ENCODE data around the gene CCK.
"Not testable (repeated sequence)": the region's sequence is repeated elsewhere in the genome, so short reads cannot be mapped to it uniquely, and the experiment has no call there.

Gene CCK, protein sequence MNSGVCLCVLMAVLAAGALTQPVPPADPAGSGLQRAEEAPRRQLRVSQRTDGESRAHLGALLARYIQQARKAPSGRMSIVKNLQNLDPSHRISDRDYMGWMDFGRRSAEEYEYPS

GRCh38 chr3:42266085-42266484 is at the start of gene CCK:
CCK (minus strand) TSS chr3:42266185; CDS start chr3:42263630, 2,555 bp downstream.
- DNase-seq (ENCODE audit: low read depth in 2 of 2), result no peak

DNA sequence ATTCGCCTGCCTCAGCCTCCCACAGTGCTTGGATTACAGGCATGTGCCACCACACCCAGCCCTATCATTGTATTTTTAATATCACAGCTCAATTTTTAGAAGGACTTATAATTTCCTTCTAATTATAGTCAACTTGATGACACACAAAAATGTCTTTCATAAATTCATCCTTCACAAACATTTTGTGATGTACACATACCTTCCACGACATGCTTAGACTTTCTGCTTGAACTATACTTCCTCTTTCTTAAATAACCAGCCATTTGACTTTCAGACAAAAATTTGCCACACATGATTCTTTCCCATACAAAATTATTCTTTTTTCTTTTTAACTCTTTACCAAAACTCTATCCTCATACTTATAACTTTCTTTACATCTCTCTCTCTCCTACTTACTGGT is 48.4 kb upstream of the CCK start:
- no peak for DNase-seq (ENCODE audit: low read depth in 2 of 2)

- no peak for DNase-seq (ENCODE audit: low read depth in 2 of 2)
Observed at GRCh38 chr3:42308651-42309050, 42.7 kb upstream of the CCK start.

DNA sequence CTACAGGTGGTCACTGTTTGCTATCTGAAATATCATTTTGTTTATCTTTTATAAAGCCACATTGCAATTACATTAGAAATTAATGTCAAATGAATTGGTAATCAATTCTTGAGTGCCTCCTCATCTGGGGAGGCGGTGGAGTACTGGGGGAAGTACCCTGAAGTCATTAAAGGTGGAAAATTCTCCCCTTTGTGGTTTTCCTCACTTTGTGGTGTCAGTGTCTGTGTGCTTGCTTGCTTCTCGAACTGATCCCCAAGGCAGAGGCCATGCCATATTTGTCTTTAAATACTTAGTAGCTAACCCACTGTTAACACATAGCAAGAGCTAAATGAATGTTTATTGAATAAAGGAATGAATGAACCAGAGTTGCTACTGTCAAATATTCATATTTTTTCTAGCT is 40.5 kb upstream of the CCK start:
- DNase-seq (ENCODE audit: low read depth in 2 of 2), result no peak

DNA sequence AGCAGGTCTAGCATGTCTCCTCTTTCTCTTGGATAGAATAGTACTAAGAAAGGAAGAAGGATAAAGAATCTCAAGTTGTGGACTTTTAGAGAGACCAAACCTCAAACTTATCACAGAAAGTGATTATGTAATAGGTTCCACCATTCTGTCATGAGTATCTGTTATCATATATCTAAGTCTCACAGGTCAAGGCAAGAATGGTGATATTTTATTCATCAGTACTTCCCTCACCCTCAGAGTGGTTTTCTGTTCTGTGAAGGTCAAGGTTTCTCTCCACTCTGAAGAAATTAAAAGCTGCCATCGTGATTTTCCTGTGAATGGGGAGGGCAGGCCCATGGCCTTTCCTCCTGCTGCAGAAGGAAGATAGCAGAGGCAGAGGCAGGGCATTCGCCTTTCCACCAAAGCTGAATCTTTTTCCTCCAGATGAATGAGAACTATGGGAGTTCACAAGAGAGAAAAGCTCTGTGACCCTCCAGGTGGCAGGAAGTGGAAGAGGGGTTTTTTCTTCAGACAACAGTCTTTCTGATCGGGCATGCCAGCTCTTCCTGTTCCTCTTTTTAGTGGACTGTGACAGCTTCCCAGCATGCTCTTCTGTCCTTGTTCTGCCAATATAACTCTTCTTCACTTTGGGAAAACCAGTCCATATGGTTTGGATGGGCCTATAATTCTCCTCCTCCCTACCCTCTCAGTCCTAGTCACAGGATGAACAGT is 37.1 kb upstream of the CCK start:
- no peak for DNase-seq (ENCODE audit: low read depth in 2 of 2)

DNA sequence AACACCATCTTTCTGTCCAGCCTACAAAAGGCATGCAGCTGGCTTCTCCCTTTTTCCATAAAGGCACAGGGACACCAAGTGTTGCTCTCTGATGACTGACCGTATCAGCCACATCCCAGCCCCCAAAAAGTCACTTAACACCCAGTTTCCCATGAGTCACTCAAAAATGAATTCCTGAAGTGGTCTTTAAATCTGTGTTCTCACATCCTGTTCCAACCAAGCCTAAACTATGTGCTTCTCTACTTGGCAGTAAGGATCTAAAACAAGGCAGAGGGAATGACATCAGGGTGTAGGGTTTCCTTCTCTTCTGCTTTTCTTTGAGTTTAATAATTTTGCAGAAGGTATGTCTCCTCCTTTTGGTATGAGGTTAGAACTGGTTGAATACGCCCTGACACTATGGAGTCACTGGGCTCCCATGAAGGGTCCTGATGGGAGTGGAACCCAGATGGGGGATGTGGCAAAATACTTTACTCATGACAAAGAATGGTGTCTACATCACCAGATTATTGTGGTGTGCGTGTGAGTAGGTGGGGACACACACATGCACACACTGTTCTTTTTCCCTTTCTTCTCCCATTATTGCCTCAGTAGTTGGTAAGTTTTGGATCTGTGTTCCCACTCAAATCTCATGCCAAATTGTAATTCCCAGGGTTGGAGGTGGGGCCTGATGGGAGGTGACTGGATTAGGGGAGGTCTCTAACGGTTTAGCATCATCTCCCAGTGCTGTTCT is 35.6 kb upstream of the CCK start:
- no peak for DNase-seq (ENCODE audit: low read depth in 2 of 2)

GRCh38 chr3:42300778-42301177 is 34.8 kb upstream of the CCK start:
- no peak for DNase-seq (ENCODE audit: low read depth in 2 of 2)

GRCh38 chr3:42300013-42300412 is 34.0 kb upstream of the CCK start:
- peak; percentile 1 to 5 for DNase-seq (ENCODE audit: low read depth in 2 of 2)

GRCh38 chr3:42298259-42298658 is 32.3 kb upstream of the CCK start:
- DNase-seq (ENCODE audit: low read depth in 2 of 2), result no peak

GRCh38 chr3:42292009-42292408 is 26.0 kb upstream of the CCK start:
- DNase-seq (ENCODE audit: low read depth in 2 of 2), result no peak

DNA sequence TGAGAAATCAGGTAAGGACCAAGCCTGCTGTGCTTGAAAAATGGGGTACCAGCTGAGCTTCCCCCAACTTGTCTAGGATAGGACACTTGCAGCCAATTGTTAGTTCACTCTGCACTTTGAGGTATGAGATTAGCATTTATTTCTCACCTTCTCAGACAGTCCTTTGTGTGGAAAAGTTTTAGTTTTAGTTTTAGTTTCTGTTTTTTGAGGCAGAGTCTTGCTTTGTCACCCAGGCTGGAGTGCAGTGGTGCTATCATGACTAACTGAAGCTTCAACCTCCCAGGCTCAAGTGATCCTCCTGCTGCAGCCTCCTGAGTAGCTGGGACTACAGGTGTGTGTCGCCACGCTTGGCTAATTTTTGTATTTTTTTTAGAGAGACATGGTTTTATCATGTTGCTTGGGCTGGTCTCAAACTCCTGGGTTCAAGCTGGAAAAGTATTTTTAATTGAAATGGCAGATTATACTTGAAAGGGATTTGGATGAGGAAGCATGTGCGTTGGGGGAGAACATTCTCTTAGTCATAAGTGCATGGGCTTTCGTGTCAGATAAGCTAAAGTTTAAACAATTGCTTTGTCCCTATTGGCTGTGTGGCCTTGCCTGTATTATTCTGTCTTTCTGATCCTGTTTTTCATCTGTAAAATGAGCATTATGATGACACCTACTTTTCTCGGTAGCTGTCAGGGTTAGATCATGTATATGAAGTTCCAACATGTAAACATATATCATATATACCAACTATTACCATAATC is 25.2 kb upstream of the CCK start:
- no peak for DNase-seq (ENCODE audit: low read depth in 2 of 2)

DNA sequence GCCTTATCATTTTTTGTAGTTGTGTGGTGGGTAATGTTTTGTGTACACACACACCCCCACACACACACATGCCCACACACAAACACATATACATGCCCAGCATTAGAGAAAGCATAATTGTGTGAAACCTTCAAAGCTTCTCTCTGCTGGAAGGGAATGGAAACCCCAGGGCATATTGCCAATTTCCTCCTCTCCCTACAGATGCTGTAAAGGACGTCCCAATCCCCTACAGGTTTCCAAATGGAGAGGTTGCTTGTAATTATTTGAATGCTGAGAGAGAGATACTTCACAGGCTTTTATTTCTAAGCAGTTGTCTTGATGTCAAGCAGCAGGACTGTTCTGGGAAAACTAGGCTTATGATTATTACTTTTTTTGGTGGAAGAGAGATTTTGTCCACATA is 23.0 kb upstream of the CCK start:
- DNase-seq (ENCODE audit: low read depth in 2 of 2), result no peak

DNA sequence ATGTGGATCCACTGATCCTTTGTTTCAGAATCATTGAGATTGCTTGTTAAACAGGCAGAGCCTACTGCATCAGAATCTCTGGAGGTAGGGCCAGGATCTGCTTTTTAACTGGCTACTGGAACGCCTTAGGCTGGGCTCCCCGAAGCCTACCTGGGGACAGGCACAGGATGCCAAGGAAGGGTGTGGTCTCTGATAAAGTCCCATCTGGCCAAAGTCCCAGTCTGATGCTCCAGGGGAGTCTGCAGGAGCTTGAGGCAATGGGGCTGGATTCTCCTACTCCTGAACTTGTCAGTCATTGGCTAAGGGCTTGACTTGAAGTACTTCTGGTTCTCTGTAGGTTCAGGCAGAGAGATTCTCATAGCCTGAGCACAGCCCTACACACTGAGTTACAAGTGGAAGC is 22.4 kb upstream of the CCK start:
- DNase-seq (ENCODE audit: low read depth in 2 of 2), result no peak

DNA sequence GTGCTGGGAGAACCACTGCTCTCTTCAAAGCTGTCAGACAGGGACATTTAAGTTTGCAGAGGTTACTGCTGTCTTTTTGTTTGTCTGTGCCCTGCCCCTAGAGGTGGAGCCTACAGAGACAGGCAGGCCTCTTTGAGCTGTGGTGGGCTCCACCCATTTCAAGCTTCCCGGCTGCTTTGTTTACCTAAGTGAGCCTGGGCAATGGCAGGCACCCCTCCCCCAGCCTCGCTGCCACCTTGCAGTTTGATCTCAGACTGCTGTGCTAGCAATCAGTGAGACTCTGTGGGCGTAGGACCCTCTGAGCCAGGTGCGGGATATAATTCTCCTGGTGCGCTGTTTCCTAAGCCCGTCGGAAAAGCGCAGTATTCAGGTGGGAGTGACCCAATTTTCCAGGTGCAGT is 21.4 kb upstream of the CCK start:
- DNase-seq (ENCODE audit: low read depth in 2 of 2), result not testable (repeated sequence)

DNA sequence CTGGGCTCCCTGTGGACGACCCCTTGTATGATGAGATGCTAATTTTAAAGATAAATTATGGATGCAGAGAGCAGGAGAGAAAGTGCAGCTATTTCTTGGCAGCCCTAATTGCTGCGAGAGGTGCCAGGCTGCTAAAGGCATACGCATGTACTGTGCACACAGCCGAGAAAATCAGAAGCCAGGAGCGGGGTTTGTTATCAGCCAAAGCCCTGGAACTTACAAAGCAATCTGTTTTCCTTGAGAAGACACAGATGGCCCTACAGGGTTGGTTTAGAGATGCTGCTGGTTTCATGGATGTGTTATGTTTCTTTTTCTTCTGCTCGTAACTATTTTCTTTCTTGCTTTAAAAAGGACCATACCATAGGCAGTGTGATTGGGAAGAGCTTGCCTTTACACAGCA is 11.7 kb upstream of the CCK start:
- DNase-seq (ENCODE audit: low read depth in 2 of 2), result no peak

DNA sequence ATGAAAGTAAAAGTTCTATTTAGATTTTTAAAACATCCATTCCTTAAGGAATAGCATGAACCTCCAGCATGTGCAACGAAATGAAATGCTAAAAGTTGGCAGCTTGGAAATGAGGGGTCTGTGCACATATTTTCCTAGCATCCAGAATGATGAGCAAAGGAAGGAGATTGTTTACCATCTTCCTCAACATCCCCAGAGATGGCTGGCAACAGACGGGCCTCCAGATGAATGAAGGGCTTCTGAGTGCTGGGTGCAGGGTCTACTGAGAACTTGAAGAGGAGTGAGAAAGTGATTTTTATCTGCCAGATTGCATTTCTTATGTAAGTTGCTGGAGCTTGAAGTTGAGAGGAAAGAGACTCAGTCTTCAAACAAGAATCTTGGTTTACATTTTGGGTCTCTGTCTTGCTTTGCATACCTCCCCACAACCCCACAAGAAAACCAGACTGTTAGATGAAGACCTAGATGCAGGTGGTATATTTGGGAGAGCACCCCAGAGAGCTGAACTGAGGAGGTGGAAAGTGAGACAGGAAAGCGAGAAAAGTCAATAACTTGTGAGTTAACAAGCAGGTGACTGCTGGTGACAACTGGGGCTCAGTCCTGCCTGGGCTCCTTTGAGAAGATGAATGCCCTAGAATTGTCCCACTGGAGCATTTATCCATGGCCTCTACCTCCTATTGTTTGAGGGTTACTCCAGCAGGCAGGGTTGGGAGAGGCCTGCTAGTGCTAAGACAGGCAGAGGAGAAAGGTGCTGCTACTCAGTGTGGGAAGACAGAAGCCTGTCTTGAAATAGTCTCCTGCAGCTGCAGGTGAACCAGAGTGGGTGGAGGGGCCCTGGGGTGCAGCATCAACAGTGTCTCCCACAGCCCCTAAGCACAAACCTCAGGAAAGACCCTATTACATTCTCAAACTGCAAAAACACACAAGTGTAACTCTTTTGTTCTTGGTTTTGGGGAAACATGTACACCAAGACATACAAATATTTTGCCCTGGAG is 10.5 kb upstream of the CCK start:
- no peak for DNase-seq (ENCODE audit: low read depth in 2 of 2)

DNA sequence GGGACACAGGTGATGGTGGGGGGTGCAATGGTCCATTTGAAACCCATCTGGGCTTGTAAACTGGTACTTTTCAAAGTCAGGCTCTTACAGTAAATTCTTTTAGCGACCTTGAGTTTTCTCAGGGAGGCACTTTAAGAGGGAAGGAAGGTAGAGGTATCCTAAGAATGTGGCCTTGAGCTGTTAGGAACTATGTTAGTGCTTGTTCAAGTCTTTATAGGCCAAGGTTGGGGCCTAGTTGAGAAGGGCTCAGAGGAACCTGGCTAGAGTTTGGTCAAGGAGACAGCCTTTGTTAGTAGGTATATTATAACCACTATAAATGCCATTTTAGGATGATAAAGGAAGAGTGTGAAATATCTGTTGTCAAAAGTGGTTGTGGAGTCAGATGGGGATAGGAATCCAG is 9.2 kb upstream of the CCK start:
- DNase-seq (ENCODE audit: low read depth in 2 of 2), result no peak

DNA sequence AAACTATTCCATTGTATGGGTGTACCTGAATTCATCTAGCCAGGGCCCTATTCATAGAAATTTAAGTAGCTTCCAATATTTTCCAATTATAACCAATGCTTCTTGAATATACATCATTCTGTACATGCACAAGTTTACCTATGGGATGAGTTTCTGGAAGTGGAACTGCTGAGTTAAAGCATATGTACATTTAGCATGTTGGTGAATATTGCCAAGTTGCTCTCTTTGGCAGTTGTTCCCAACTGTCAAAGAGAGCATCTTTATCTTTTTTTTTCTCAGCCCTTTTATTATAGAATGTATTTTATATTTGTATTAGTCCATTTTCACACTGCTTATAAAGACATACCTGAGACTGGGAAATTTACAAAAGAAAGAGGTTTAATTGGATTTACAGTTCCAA is 8.3 kb upstream of the CCK start:
- DNase-seq (ENCODE audit: low read depth in 2 of 2), result no peak

- DNase-seq (ENCODE audit: low read depth in 2 of 2), result no peak
Observed at GRCh38 chr3:42273361-42273760, 7.4 kb upstream of the CCK start.

DNA sequence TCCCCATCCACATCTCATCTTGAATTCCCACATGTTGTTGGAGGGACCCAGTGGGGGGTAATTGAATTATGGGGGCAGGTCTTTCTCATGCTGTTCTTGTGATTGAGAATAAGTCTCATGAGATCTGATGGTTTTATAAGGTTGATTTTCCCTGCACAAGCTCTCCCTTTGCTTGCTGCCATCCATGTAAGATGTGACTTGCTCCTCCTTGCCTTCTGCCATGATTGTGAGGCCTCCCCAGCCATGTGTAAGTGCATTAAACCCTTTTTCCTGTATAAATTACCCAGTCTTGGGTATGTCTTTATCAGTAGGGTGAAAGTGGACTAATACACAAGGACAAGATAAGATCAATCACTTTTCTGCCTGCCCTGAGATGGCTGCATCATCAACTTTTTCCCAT is 5.8 kb upstream of the CCK start:
- DNase-seq (ENCODE audit: low read depth in 2 of 2), result no peak

- DNase-seq (ENCODE audit: low read depth in 2 of 2), result no peak
Observed at GRCh38 chr3:42270561-42270960, 4.6 kb upstream of the CCK start.
